Measurements from ENCODE around the gene IL31RA.

The IL31RA gene

GRCh38 chr5:55921617-55922016 lies 70.5 kb downstream of the IL31RA start:
- TF ChIP-seq TARDBP (IDR thresholded peaks at IDR 0.05) (no peak), BHLHE40 (IDR thresholded peaks at IDR 0.05; ENCODE audit: borderline replicate concordance) (no peak), ELF4 (IDR thresholded peaks at IDR 0.05) (no peak), ARNT (IDR thresholded peaks at IDR 0.05) (no peak)
- POLR2A ChIA-PET, result interaction anchor here (0.8 kb wide), 1 partner anchor 248 kb away, joined by 3 read pairs; no protein-coding TSS in a partner anchor
- no peak for DNase-seq (ENCODE audit: extremely low spot score)
- CTCF ChIA-PET, result interaction anchor here (0.6 kb wide), 1 partner anchor 892 kb away, joined by 3 read pairs; no protein-coding TSS in a partner anchor

- CTCF ChIA-PET, result interaction anchor here (1.5 kb wide), 1 partner anchor 12 kb away, joined by 3 read pairs; no protein-coding TSS in a partner anchor
- POLR2A ChIA-PET, result interaction anchor here (0.6 kb wide), 1 partner anchor 70 kb away, joined by 3 read pairs; no protein-coding TSS in a partner anchor
- DNase-seq (ENCODE audit: extremely low spot score), result no peak
- TF ChIP-seq CTBP1 (IDR thresholded peaks at IDR 0.05; ENCODE audit: borderline replicate concordance), result no peak
- no peak for TF ChIP-seq BHLHE40 (IDR thresholded peaks at IDR 0.05; ENCODE audit: borderline replicate concordance)
- no peak for TF ChIP-seq NFRKB (IDR thresholded peaks at IDR 0.05)
- no peak for TF ChIP-seq SP1 (IDR thresholded peaks at IDR 0.05)
- no peak for TF ChIP-seq FOXA1 (IDR thresholded peaks at IDR 0.05)
- no peak for TF ChIP-seq TARDBP (IDR thresholded peaks at IDR 0.05)
- TF ChIP-seq PKNOX1 (IDR thresholded peaks at IDR 0.05), result no peak
- no peak for TF ChIP-seq L3MBTL2 (conservative IDR thresholded peaks at IDR 0.05)
- TF ChIP-seq FOXK2 (IDR thresholded peaks at IDR 0.05), result no peak
These were observed 72.1 kb downstream of the IL31RA start for GRCh38 chr5:55923177-55923771.

GRCh38 chr5:55923865-55924500 lies 72.8 kb downstream of the IL31RA start:
- TF ChIP-seq TARDBP (IDR thresholded peaks at IDR 0.05) (no peak), ELF4 (IDR thresholded peaks at IDR 0.05) (no peak), LEF1 (IDR thresholded peaks at IDR 0.05; ENCODE audit: borderline replicate concordance) (no peak), SUZ12 (IDR thresholded peaks at IDR 0.05) (no peak), PKNOX1 (IDR thresholded peaks at IDR 0.05) (no peak), HDGF (IDR thresholded peaks at IDR 0.05; ENCODE audit: borderline replicate concordance) (no peak), SP1 (IDR thresholded peaks at IDR 0.05) (no peak), L3MBTL2 (conservative IDR thresholded peaks at IDR 0.05) (no peak), ZNF384 (IDR thresholded peaks at IDR 0.05) (no peak), FOXM1 (IDR thresholded peaks at IDR 0.05; ENCODE audit: borderline replicate concordance) (no peak), FOXK2 (IDR thresholded peaks at IDR 0.05) (no peak), FOXA1 (IDR thresholded peaks at IDR 0.05) (no peak), NFRKB (IDR thresholded peaks at IDR 0.05) (no peak)
- CTCF ChIA-PET, result interaction anchor here (1.5 kb wide), 1 partner anchor 11 kb away, joined by 3 read pairs; no protein-coding TSS in a partner anchor
- POLR2A ChIA-PET, result no interaction called here
- DNase-seq (ENCODE audit: extremely low spot score), result no peak

GRCh38 chr5:55924744-55925143 lies 73.6 kb downstream of the IL31RA start:
- ChIA-PET POLR2A (no interaction called here), CTCF (interaction anchor here (0.7 kb wide), 1 partner anchor 71 kb away, joined by 3 read pairs; no protein-coding TSS in a partner anchor)
- DNase-seq (ENCODE audit: extremely low spot score), result no peak
- TF ChIP-seq TARDBP (IDR thresholded peaks at IDR 0.05), result no peak
- TF ChIP-seq HDGF (IDR thresholded peaks at IDR 0.05; ENCODE audit: borderline replicate concordance), result no peak
- no peak for TF ChIP-seq ELF4 (IDR thresholded peaks at IDR 0.05)
- TF ChIP-seq NFRKB (IDR thresholded peaks at IDR 0.05), result no peak
- no peak for TF ChIP-seq CTBP1 (IDR thresholded peaks at IDR 0.05; ENCODE audit: borderline replicate concordance)
- TF ChIP-seq L3MBTL2 (conservative IDR thresholded peaks at IDR 0.05), result no peak
- TF ChIP-seq SP1 (IDR thresholded peaks at IDR 0.05), result no peak
- no peak for TF ChIP-seq PKNOX1 (IDR thresholded peaks at IDR 0.05)
- TF ChIP-seq FOXM1 (IDR thresholded peaks at IDR 0.05; ENCODE audit: borderline replicate concordance), result no peak
- no peak for TF ChIP-seq FOXA1 (IDR thresholded peaks at IDR 0.05)
- no peak for TF ChIP-seq FOXK2 (IDR thresholded peaks at IDR 0.05)
- no peak for TF ChIP-seq LEF1 (IDR thresholded peaks at IDR 0.05; ENCODE audit: borderline replicate concordance)
- no peak for TF ChIP-seq ZNF384 (IDR thresholded peaks at IDR 0.05)
- TF ChIP-seq SUZ12 (IDR thresholded peaks at IDR 0.05), result no peak
- no peak for TF ChIP-seq BHLHE40 (IDR thresholded peaks at IDR 0.05; ENCODE audit: borderline replicate concordance)

GRCh38 chr5:55925181-55925580 lies 74.0 kb downstream of the IL31RA start:
- CTCF ChIA-PET, result interaction anchor here (0.7 kb wide), 1 partner anchor 70 kb away, joined by 3 read pairs; no protein-coding TSS in a partner anchor
- no peak for DNase-seq (ENCODE audit: extremely low spot score)
- no peak for TF ChIP-seq BHLHE40 (IDR thresholded peaks at IDR 0.05; ENCODE audit: borderline replicate concordance)
- no peak for TF ChIP-seq PKNOX1 (IDR thresholded peaks at IDR 0.05)
- TF ChIP-seq CTBP1 (IDR thresholded peaks at IDR 0.05; ENCODE audit: borderline replicate concordance), result no peak
- TF ChIP-seq NFRKB (IDR thresholded peaks at IDR 0.05), result no peak
- TF ChIP-seq ELF4 (IDR thresholded peaks at IDR 0.05), result no peak
- no peak for TF ChIP-seq FOXA1 (IDR thresholded peaks at IDR 0.05)
- TF ChIP-seq SUZ12 (IDR thresholded peaks at IDR 0.05), result no peak
- no peak for TF ChIP-seq L3MBTL2 (conservative IDR thresholded peaks at IDR 0.05)
- no peak for TF ChIP-seq ARNT (IDR thresholded peaks at IDR 0.05)
- no peak for TF ChIP-seq TARDBP (IDR thresholded peaks at IDR 0.05)
- TF ChIP-seq FOXK2 (IDR thresholded peaks at IDR 0.05), result no peak
- TF ChIP-seq ZNF384 (IDR thresholded peaks at IDR 0.05), result no peak
- TF ChIP-seq FOXM1 (IDR thresholded peaks at IDR 0.05; ENCODE audit: borderline replicate concordance), result no peak
- TF ChIP-seq HDGF (IDR thresholded peaks at IDR 0.05; ENCODE audit: borderline replicate concordance), result no peak
- POLR2A ChIA-PET, result no interaction called here

All from HEK293T (cell line).